ENCODE measurements around the gene SARS2. TPM values are rescaled to one million over a fixed set of nuclear protein-coding genes. Genes with fewer than 3 reads are reported as not detected.

Gene SARS2
- total RNA-seq, 1 donor from 2014 or later, result 36.7 TPM

GRCh38 chr19:38919837-38920601 is 10.5 kb downstream of the SARS2 start:
- peaks cover 10% of the 10 kb centered on the region for H3K36me3 Mint-ChIP-seq (ENCODE audit: low read depth, unreplicated experiment)

GRCh38 chr19:38918526-38918925 is 12.0 kb downstream of the SARS2 start:
- no peak overlapping the region for H3K27ac Mint-ChIP-seq (ENCODE audit: unreplicated experiment)
- TF ChIP-seq CTCF (IDR thresholded peaks at IDR 0.05; ENCODE audit: unreplicated experiment), result no peak
- H3K9me3 Mint-ChIP-seq (ENCODE audit: unreplicated experiment), result no peaks in the 10 kb centered on the region
- DNase-seq (ENCODE audit: low spot score), result no peak
- peaks cover 15% of the 10 kb centered on the region for H3K4me1 Mint-ChIP-seq (ENCODE audit: unreplicated experiment)
- H3K36me3 Mint-ChIP-seq (ENCODE audit: low read depth, unreplicated experiment), result peaks cover 4% of the 10 kb centered on the region
- peaks cover 10% of the 10 kb centered on the region for H3K27me3 Mint-ChIP-seq (ENCODE audit: unreplicated experiment)
- no peak overlapping the region for H3K4me3 Mint-ChIP-seq (ENCODE audit: unreplicated experiment)

More at GRCh38 chr19:38919837-38920601, 10.5 kb downstream of the SARS2 start:
- H3K27ac Mint-ChIP-seq (ENCODE audit: unreplicated experiment), result no peak overlapping the region
- TF ChIP-seq CTCF (IDR thresholded peaks at IDR 0.05; ENCODE audit: unreplicated experiment), result no peak
- no peaks in the 10 kb centered on the region for H3K9me3 Mint-ChIP-seq (ENCODE audit: unreplicated experiment)
- DNase-seq (ENCODE audit: low spot score), result no peak
- no peak overlapping the region for H3K4me3 Mint-ChIP-seq (ENCODE audit: unreplicated experiment)
- peaks cover 5% of the 10 kb centered on the region for H3K27me3 Mint-ChIP-seq (ENCODE audit: unreplicated experiment)
- peaks cover 12% of the 10 kb centered on the region for H3K4me1 Mint-ChIP-seq (ENCODE audit: unreplicated experiment)

- Mint-ChIP-seq H3K4me1 (ENCODE audit: unreplicated experiment) (peaks cover 15% of the 10 kb centered on the region), H3K36me3 (ENCODE audit: low read depth, unreplicated experiment) (peaks cover 4% of the 10 kb centered on the region), H3K9me3 (ENCODE audit: unreplicated experiment) (no peaks in the 10 kb centered on the region), H3K27me3 (ENCODE audit: unreplicated experiment) (peaks cover 10% of the 10 kb centered on the region), H3K4me3 (ENCODE audit: unreplicated experiment) (no peak overlapping the region), H3K27ac (ENCODE audit: unreplicated experiment) (no peak overlapping the region)
- TF ChIP-seq CTCF (IDR thresholded peaks at IDR 0.05; ENCODE audit: unreplicated experiment), result no peak
- peak; percentile 38 for DNase-seq (ENCODE audit: low spot score)
These were observed 12.6 kb downstream of the SARS2 start for GRCh38 chr19:38917921-38918491.

- H3K4me1 Mint-ChIP-seq (ENCODE audit: unreplicated experiment), result peaks cover 15% of the 10 kb centered on the region
- H3K9me3 Mint-ChIP-seq (ENCODE audit: unreplicated experiment), result no peaks in the 10 kb centered on the region
- H3K4me3 Mint-ChIP-seq (ENCODE audit: unreplicated experiment), result no peak overlapping the region
- H3K36me3 Mint-ChIP-seq (ENCODE audit: low read depth, unreplicated experiment), result peaks cover 4% of the 10 kb centered on the region
- H3K27me3 Mint-ChIP-seq (ENCODE audit: unreplicated experiment), result peaks cover 10% of the 10 kb centered on the region
- no peak for DNase-seq (ENCODE audit: low spot score)
- H3K27ac Mint-ChIP-seq (ENCODE audit: unreplicated experiment), result no peak overlapping the region
- no peak for TF ChIP-seq CTCF (IDR thresholded peaks at IDR 0.05; ENCODE audit: unreplicated experiment)
These were observed 13.0 kb downstream of the SARS2 start for GRCh38 chr19:38917516-38917915.

Measured in endothelial cell (in vitro differentiated cells).